Activated gamma-delta T cell treated with anti-CD3 and anti-CD28 coated beads, Interleukin-2, amount 50 U/mL, for 16 hours (primary cell): ENCODE results near the gene ZNF445.
"Not testable (repeated sequence)": the region's sequence is repeated elsewhere in the genome, so short reads cannot be mapped to it uniquely, and the experiment has no call there.

Source experiments
- DNase-seq: peaks from one replicate; pipeline ENCODE4 v3.0.0-alpha.2; 2020; ENCODE audit warnings: low read depth

Gene ZNF445

GRCh38 chr3:44477312-44478030 is at the start of gene ZNF445:
Gene ZNF445, minus strand, starts transcription at chr3:44477670. Its CDS starts 22,121 bp downstream, at chr3:44455549.
- DNase-seq: peak; percentile 60

GRCh38 chr3:44525060-44525459 is 47.6 kb upstream of the ZNF445 start:
- no peak for DNase-seq

GRCh38 chr3:44522494-44522933 is 45.0 kb upstream of the ZNF445 start:
- no peak for DNase-seq

- no peak for DNase-seq
Observed at GRCh38 chr3:44521721-44522120, 44.3 kb upstream of the ZNF445 start.

- DNase-seq: no peak
Observed at GRCh38 chr3:44518782-44519156, 41.3 kb upstream of the ZNF445 start.

- DNase-seq: no peak
Observed at GRCh38 chr3:44516230-44516629, 38.8 kb upstream of the ZNF445 start.

GRCh38 chr3:44513513-44513912 is 36.0 kb upstream of the ZNF445 start:
- DNase-seq: no peak

- DNase-seq: no peak
Observed at GRCh38 chr3:44511238-44511566, 33.7 kb upstream of the ZNF445 start.

- DNase-seq: no peak
Observed at GRCh38 chr3:44510000-44510368, 32.5 kb upstream of the ZNF445 start.

- DNase-seq: no peak
Observed at GRCh38 chr3:44509393-44509921, 32.0 kb upstream of the ZNF445 start.

- DNase-seq: no peak
Observed at GRCh38 chr3:44506961-44507360, 29.5 kb upstream of the ZNF445 start.

GRCh38 chr3:44506556-44506955 is 29.1 kb upstream of the ZNF445 start:
- no peak for DNase-seq

- DNase-seq: no peak
Observed at GRCh38 chr3:44504566-44504965, 27.1 kb upstream of the ZNF445 start.

- not testable (repeated sequence) for DNase-seq
Observed at GRCh38 chr3:44503178-44503577, 25.7 kb upstream of the ZNF445 start.

GRCh38 chr3:44501971-44502370 is 24.5 kb upstream of the ZNF445 start:
- no peak for DNase-seq

GRCh38 chr3:44499899-44500168 is 22.4 kb upstream of the ZNF445 start:
- not testable (repeated sequence) for DNase-seq

- no peak for DNase-seq
Observed at GRCh38 chr3:44499149-44499898, 21.9 kb upstream of the ZNF445 start.

GRCh38 chr3:44495636-44496415 is 18.4 kb upstream of the ZNF445 start:
- no peak for DNase-seq

GRCh38 chr3:44492496-44492895 is 15.0 kb upstream of the ZNF445 start:
- DNase-seq: no peak

GRCh38 chr3:44482721-44483120 is 5.3 kb upstream of the ZNF445 start:
- no peak for DNase-seq

GRCh38 chr3:44478606-44479094 is 1.2 kb upstream of the ZNF445 start:
- no peak for DNase-seq

GRCh38 chr3:44478055-44478468 is 592 bp upstream of the ZNF445 start:
- DNase-seq: no peak

- no peak for DNase-seq
Observed at GRCh38 chr3:44476963-44477311, 533 bp downstream of the ZNF445 start.
